IMR-90 (cell line): Measurements from ENCODE around the gene CHN2. TPM values are rescaled to one million over a fixed set of nuclear protein-coding genes. Genes with fewer than 3 reads are reported as not detected.

Experiments used
- ATAC-seq: fragments of 200-7000 bp; cut with Tn5 transposase; 2 replicates; pipeline ENCODE4 v1.9.1; 2020; ENCODE audit warnings: low read depth, mild to moderate bottlenecking, moderate library complexity
- BruUV-seq: library from RNA; stranded (reverse); fragments of 400-500 nt; replicated peaks from 2 replicates; lab custom pipeline; 2021; lab: Mats Ljungman, UMichigan
- CTCF ChIA-PET: fragments of 300-600 bp; formaldehyde crosslinking; extraction: SDS; loops from one replicate; lab custom pipeline; 2021; ENCODE audit warnings: antibody characterized with exemption; lab: Yijun Ruan, JAX
- POLR2A ChIA-PET: fragments of 300-600 bp; sonication (Branson Sonifier 250); formaldehyde crosslinking; loops from one replicate; lab custom pipeline; 2022; ENCODE audit warnings: antibody characterized with exemption; ENCODE audit not compliant: unreplicated experiment; lab: Charles Lee
- DNase-seq: peaks from one replicate; pipeline ENCODE4 v3.0.0; 2013
- H2AFZ ChIP-seq: replicated peaks from 2 replicates; pipeline ENCODE3; 2013; ENCODE audit warnings: low read length, mild to moderate bottlenecking; ENCODE audit not compliant: poor library complexity
- H2AK5ac ChIP-seq: 2 replicates; pipeline ENCODE4 v1.6.1; 2013; ENCODE audit warnings: low read depth, low read length, inconsistent platforms
- H2AK9ac ChIP-seq: replicated peaks from 2 replicates; pipeline ENCODE3; 2013; ENCODE audit warnings: mild to moderate bottlenecking, low read depth, low read length, moderate library complexity; ENCODE audit not compliant: poor library complexity
- H2BK120ac ChIP-seq: 2 replicates; pipeline ENCODE4 v1.6.1; 2013; ENCODE audit warnings: low read depth, low read length, inconsistent platforms
- H2BK15ac ChIP-seq: 3 replicates; pipeline ENCODE4 v1.6.1; 2013; ENCODE audit warnings: low read depth, low read length, inconsistent platforms
- H2BK20ac ChIP-seq: 2 replicates; pipeline ENCODE4 v1.6.1; 2013; ENCODE audit warnings: low read depth, mild to moderate bottlenecking, inconsistent platforms, low read length, moderate library complexity
- H2BK5ac ChIP-seq: 2 replicates; pipeline ENCODE4 v1.6.1; 2013; ENCODE audit warnings: mild to moderate bottlenecking, low read depth, low read length, inconsistent platforms; ENCODE audit not compliant: poor library complexity, severe bottlenecking
- H3K14ac ChIP-seq: replicated peaks from 2 replicates; pipeline ENCODE4 v1.6.1; 2013; ENCODE audit warnings: low read depth, low read length, inconsistent platforms
- H3K18ac ChIP-seq: 2 replicates; pipeline ENCODE4 v1.6.1; 2013; ENCODE audit warnings: low read depth, low read length, control low read depth
- H3K23ac ChIP-seq: 2 replicates; pipeline ENCODE4 v1.6.1; 2013; ENCODE audit warnings: low read depth, low read length, inconsistent platforms
- H3K27ac ChIP-seq: 2 replicates; pipeline ENCODE4 v1.5.1; 2013; ENCODE audit warnings: mild to moderate bottlenecking, control low read depth, low read length; ENCODE audit not compliant: insufficient read depth
- H3K27me3 ChIP-seq: 2 replicates; pipeline ENCODE4 v1.6.1; 2013; ENCODE audit warnings: low read length; ENCODE audit not compliant: control insufficient read depth, insufficient read depth
- H3K36me3 ChIP-seq: 2 replicates; pipeline ENCODE4 v1.6.1; 2013; ENCODE audit warnings: low read length, mixed read lengths; ENCODE audit not compliant: control insufficient read depth, insufficient read depth
- H3K4ac ChIP-seq: 2 replicates; pipeline ENCODE4 v1.6.1; 2013; ENCODE audit warnings: low read depth, low read length, inconsistent platforms
- H3K4me1 ChIP-seq: 2 replicates; pipeline ENCODE4 v1.6.1; 2013; ENCODE audit warnings: low read length, mixed read lengths; ENCODE audit not compliant: control insufficient read depth, insufficient read depth
- H3K4me2 ChIP-seq: 2 replicates; pipeline ENCODE4 v1.6.1; 2013; ENCODE audit warnings: low read depth, mild to moderate bottlenecking, control low read depth, low read length, moderate library complexity
- H3K4me3 ChIP-seq: 2 replicates; pipeline ENCODE4 v1.5.1; 2013; ENCODE audit warnings: low read depth, mild to moderate bottlenecking, control low read depth, low read length, moderate library complexity; ENCODE audit not compliant: insufficient read depth
- H3K56ac ChIP-seq: 2 replicates; pipeline ENCODE4 v1.6.1; 2013; ENCODE audit warnings: low read length, inconsistent platforms; ENCODE audit not compliant: insufficient read depth; ENCODE audit errors: extremely low read depth
- H3K79me1 ChIP-seq, 2 experiments: 2 replicates each; pipeline ENCODE4 v1.6.1; 2013; ENCODE audit warnings: low read length in 2 of 2, inconsistent platforms in 1 of 2, low read depth in 1 of 2
- H3K9ac ChIP-seq: 2 replicates; pipeline ENCODE4 v1.6.1; 2013; ENCODE audit warnings: low read depth, low read length, control low read depth
- H3K9me1 ChIP-seq: 2 replicates; pipeline ENCODE4 v1.6.1; 2013; ENCODE audit warnings: low read length, inconsistent platforms; ENCODE audit not compliant: insufficient read depth
- H3K9me3 ChIP-seq: 2 replicates; pipeline ENCODE4 v1.6.1; 2013; ENCODE audit warnings: low read length; ENCODE audit not compliant: control insufficient read depth, insufficient read depth
- H4K20me1 ChIP-seq: 2 replicates; pipeline ENCODE4 v1.6.1; 2013; ENCODE audit warnings: low read length, inconsistent platforms; ENCODE audit not compliant: insufficient read depth
- H4K5ac ChIP-seq: 2 replicates; pipeline ENCODE4 v1.6.1; 2013; ENCODE audit warnings: mild to moderate bottlenecking, low read depth, low read length, control low read depth
- H4K8ac ChIP-seq, 2 experiments: 2 replicates each; pipeline ENCODE4 v1.6.1; 2013; ENCODE audit warnings: low read depth in 2 of 2, low read length in 2 of 2, control low read depth in 1 of 2, inconsistent platforms in 1 of 2
- H4K91ac ChIP-seq: 2 replicates; pipeline ENCODE4 v1.6.1; 2013; ENCODE audit warnings: low read depth, low read length, inconsistent platforms; ENCODE audit not compliant: insufficient read depth
- BHLHE40 ChIP-seq: fragments of 150-350 bp; IDR thresholded peaks from 2 replicates; pipeline ENCODE4 v1.6.1; 2016; ENCODE audit warnings: mild to moderate bottlenecking, low read depth, low read length
- CEBPB ChIP-seq: IDR thresholded peaks from 2 replicates; pipeline ENCODE4 v1.6.1; 2012; ENCODE audit warnings: low read depth, low read length, improper control_type of control experiment
- CHD1 ChIP-seq: IDR thresholded peaks from 2 replicates; pipeline ENCODE4 v1.6.1; 2012; ENCODE audit warnings: low read depth, low read length, improper control_type of control experiment
- CTCF ChIP-seq: conservative IDR thresholded peaks from 2 replicates; pipeline ENCODE4 v1.5.1; 2012; ENCODE audit warnings: mild to moderate bottlenecking, low read depth, low read length, improper control_type of control experiment
- ELK1 ChIP-seq: fragments of 150-350 bp; IDR thresholded peaks from 2 replicates; pipeline ENCODE4 v1.6.1; 2016; ENCODE audit warnings: low read depth, mild to moderate bottlenecking, low read length, moderate library complexity, borderline replicate concordance
- FOS ChIP-seq: fragments of 150-350 bp; IDR thresholded peaks from 2 replicates; pipeline ENCODE4 v1.6.1; 2016; ENCODE audit warnings: low read depth, low read length
- MAFK ChIP-seq: IDR thresholded peaks from 2 replicates; pipeline ENCODE4 v1.6.1; 2012; ENCODE audit warnings: low read depth, low read length, improper control_type of control experiment
- MXI1 ChIP-seq: IDR thresholded peaks from 2 replicates; pipeline ENCODE4 v1.6.1; 2012; ENCODE audit warnings: low read depth, mild to moderate bottlenecking, low read length, moderate library complexity, borderline replicate concordance
- NFE2L2 ChIP-seq: fragments of 150-350 bp; IDR thresholded peaks from 2 replicates; pipeline ENCODE4 v1.6.1; 2016; ENCODE audit warnings: low read depth, mild to moderate bottlenecking, low read length
- POLR2A ChIP-seq: IDR thresholded peaks from 2 replicates; pipeline ENCODE4 v1.6.1; 2012; ENCODE audit warnings: mild to moderate bottlenecking, low read depth, low read length
- RAD21 ChIP-seq: IDR thresholded peaks from 2 replicates; pipeline ENCODE4 v1.6.1; 2012; ENCODE audit warnings: low read length, improper control_type of control experiment
- RCOR1 ChIP-seq: IDR thresholded peaks from 2 replicates; pipeline ENCODE4 v1.6.1; 2012; ENCODE audit warnings: mild to moderate bottlenecking, low read length, improper control_type of control experiment; ENCODE audit not compliant: insufficient replicate concordance
- RFX5 ChIP-seq: IDR thresholded peaks from 2 replicates; pipeline ENCODE4 v1.8.0; 2012; ENCODE audit warnings: low read depth, mild to moderate bottlenecking, low read length, moderate library complexity
- SMC3 ChIP-seq: fragments of 150-350 bp; IDR thresholded peaks from 2 replicates; pipeline ENCODE4 v1.6.1; 2016; ENCODE audit warnings: low read depth, mild to moderate bottlenecking, antibody characterized with exemption, low read length, moderate library complexity
- USF2 ChIP-seq: fragments of 150-350 bp; IDR thresholded peaks from 2 replicates; pipeline ENCODE4 v1.6.1; 2017; ENCODE audit warnings: mild to moderate bottlenecking, antibody characterized with exemption, low read length, low read depth
- WGBS, 2 experiments: methylation state at CpG; one replicate each; pipeline versions ENCODE4 v1.1.5 to v1.1.7; 2013; ENCODE audit warnings: missing lambda C conversion rate in 2 of 2; ENCODE audit not compliant: insufficient read length in 1 of 2; ENCODE audit errors: extremely low coverage in 2 of 2; 5-methylcytosine and 5-hydroxymethylcytosine counted together
- dilution Hi-C: fragments of 300-500 bp; cut with HindIII; formaldehyde crosslinking; loops from one replicate; pipeline ENCODE4 v1.14.3; 2018; ENCODE audit warnings: low sequenced_read_pairs; ENCODE audit not compliant: unreplicated experiment
- in situ Hi-C: fragments of 300-500 bp; cut with MboI; formaldehyde crosslinking; loops from 3 replicates; pipeline ENCODE4 v1.14.3; 2019; ENCODE audit warnings: low sequenced_read_pairs, inconsistent platforms, mixed read lengths
- intact Hi-C: fragments of 100-400 bp; cut with micrococcal nuclease; formaldehyde crosslinking; loops from 2 replicates; pipeline ENCODE4 v1.10.0; 2022
- polyA plus RNA-seq, 3 experiments: library from polyadenylated mRNA; depleted of rRNA; stranded (reverse); fragments of >200 nt; gene quantifications; 2 replicates each; pipeline ENCODE4 v1.2.3, GENCODE V29; 2012; ENCODE audit warnings: low replicate concordance in 1 of 3
- total RNA-seq: library from RNA; depleted of rRNA; stranded (reverse); fragments of >200 nt; gene quantifications from 2 replicates; pipeline ENCODE4 v1.2.3, GENCODE V29; 2012

CHN2 gene
- total and polyA plus RNA-seq, 2 of the 4 experiments (the other 2 are of a cell fraction): not detected

GRCh38 chr7:29424295-29424983, 229.9 kb downstream of the CHN2 start:
- no peak for ATAC-seq
- Histone ChIP-seq H3K4me2 (no peak overlapping the region), H3K79me1 (no peaks in the 10 kb centered on the region), H4K8ac (no peak overlapping the region), H2BK15ac (no peak overlapping the region), H3K36me3 (no peaks in the 10 kb centered on the region), H3K23ac (no peak overlapping the region), H3K14ac (no peak overlapping the region), H3K9ac (no peak overlapping the region), H3K9me3 (no peaks in the 10 kb centered on the region), H4K91ac (no peak overlapping the region), H3K27me3 (no peaks in the 10 kb centered on the region), H2BK20ac (no peak overlapping the region), H4K20me1 (no peaks in the 10 kb centered on the region), H3K27ac (no peak overlapping the region), H3K4me3 (no peak overlapping the region), H3K4me1 (no peaks in the 10 kb centered on the region), H2AK9ac (no peak overlapping the region), H3K9me1 (no peaks in the 10 kb centered on the region), H2AK5ac (no peak overlapping the region), H2AFZ (no peak overlapping the region), H4K5ac (no peak overlapping the region), H3K18ac (no peak overlapping the region), H2BK120ac (no peak overlapping the region), H2BK5ac (no peak overlapping the region), H3K4ac (no peak overlapping the region), H3K56ac (no peak overlapping the region)
- intact Hi-C loops: no loop called here
- ChIA-PET CTCF (interaction anchor here (0.6 kb wide), 1 partner anchor 16 kb away, joined by 3 read pairs; no protein-coding TSS in a partner anchor), POLR2A (no interaction called here)
- WGBS, 2 experiments: 90% methylated on average over 2 of the region's 7 CpGs; no CpG with 5 or more reads in 1 of the 2 experiments
- BruUV-seq: no TSS peak
- no peak for DNase-seq
- in situ Hi-C loops: no loop called here
- dilution Hi-C loops: no loop called here
- TF ChIP-seq NFE2L2: no peak
- TF ChIP-seq RFX5: no peak
- no peak for TF ChIP-seq BHLHE40
- no peak for TF ChIP-seq ELK1
- TF ChIP-seq FOS: no peak
- TF ChIP-seq CEBPB: no peak
- TF ChIP-seq CTCF: no peak
- no peak for TF ChIP-seq MAFK
- TF ChIP-seq RCOR1: no peak
- no peak for TF ChIP-seq CHD1
- TF ChIP-seq POLR2A: no peak
- no peak for TF ChIP-seq USF2
- no peak for TF ChIP-seq MXI1
- no peak for TF ChIP-seq SMC3
- no peak for TF ChIP-seq RAD21
